Measurements from ENCODE around the gene ST6GALNAC2.
A peak's percentile ranks its signal among the peaks of the same experiment; 100 is the strongest.
"Not testable (repeated sequence)": the region's sequence is repeated elsewhere in the genome, so short reads cannot be mapped to it uniquely, and the experiment has no call there.

ST6GALNAC2 gene

GRCh38 chr17:76523084-76524037 is 62.3 kb downstream of the ST6GALNAC2 start:
- DNase-seq: peak; percentile 82

- not testable (repeated sequence) for DNase-seq
Measured at GRCh38 chr17:76521683-76522082, 64.0 kb downstream of the ST6GALNAC2 start.

- no peak for DNase-seq
Measured at GRCh38 chr17:76521262-76521661, 64.4 kb downstream of the ST6GALNAC2 start.

- no peak for DNase-seq
Measured at GRCh38 chr17:76519048-76519966, 66.4 kb downstream of the ST6GALNAC2 start.

GRCh38 chr17:76517638-76518038 is 68.0 kb downstream of the ST6GALNAC2 start:
- DNase-seq: no peak
